GM12878 (cell line): ENCODE data around the gene ARHGEF37. TPM values are rescaled to one million over a fixed set of nuclear protein-coding genes. Genes with fewer than 3 reads are reported as not detected.
A peak's percentile ranks its signal among the peaks of the same experiment; 100 is the strongest.

Source experiments
- ATAC-seq: fragments of 200-7000 bp; cut with Tn5 transposase; 3 replicates; pipeline ENCODE4 v1.9.1; 2020; ENCODE audit warnings: mild to moderate bottlenecking, moderate library complexity
- BruUV-seq: library from RNA; stranded (reverse); fragments of 400-500 nt; replicated peaks from 2 replicates; lab custom pipeline; 2021; lab: Mats Ljungman, UMichigan
- CTCF ChIA-PET: fragments of 300-600 bp; sonication (Branson Sonifier 250); formaldehyde crosslinking; extraction: SDS; loops from one replicate; lab custom pipeline; 2021; ENCODE audit warnings: inconsistent platforms; lab: Yijun Ruan, JAX
- POLR2A ChIA-PET: fragments of 350-600 bp; formaldehyde crosslinking; extraction: SDS; loops from one replicate; lab custom pipeline; 2021; ENCODE audit warnings: inconsistent platforms; lab: Charles Lee
- RAD21 ChIA-PET: fragments of 300-600 bp; sonication (Branson Sonifier 250); formaldehyde crosslinking; loops from one replicate; lab custom pipeline; 2023; ENCODE audit warnings: antibody characterized with exemption; ENCODE audit not compliant: unreplicated experiment; lab: Charles Lee
- SMC1A ChIA-PET: fragments of 300-600 bp; sonication (Branson Sonifier 250); formaldehyde crosslinking; loops from one replicate; lab custom pipeline; 2023; ENCODE audit not compliant: unreplicated experiment, uncharacterized antibody; lab: Charles Lee
- DNase-seq: peaks from one replicate; pipeline ENCODE4 v3.0.0-alpha.2; 2011; ENCODE audit warnings: low read depth, low spot score
- FAIRE-seq: peaks from 3 replicates; lab custom pipeline; 2011; peaks lifted over from hg19 to GRCh38; lab: Jason Lieb, UNC
- H2AFZ ChIP-seq: 2 replicates; pipeline ENCODE4 v1.6.0; 2011; ENCODE audit warnings: low read depth, low read length, control low read depth; ENCODE audit not compliant: control insufficient read depth
- H3K27ac ChIP-seq: 2 replicates; pipeline ENCODE4 v1.5.1; 2011; ENCODE audit warnings: control low read depth; ENCODE audit not compliant: control insufficient read depth, insufficient read depth
- H3K27me3 ChIP-seq, 2 experiments: replicated peaks in 1 of 2; 2 replicates each; pipeline versions ENCODE4 v1.6.0 to v1.6.1; 2011; ENCODE audit warnings: low read length in 1 of 2; ENCODE audit not compliant: control insufficient read depth in 2 of 2, insufficient read depth in 2 of 2
- H3K36me3 ChIP-seq, 2 experiments: 2 replicates each; pipeline ENCODE4 v1.5.1; 2011; ENCODE audit warnings: low read length in 1 of 2; ENCODE audit not compliant: control insufficient read depth in 2 of 2, insufficient read depth in 2 of 2
- H3K4me1 ChIP-seq: 2 replicates; pipeline ENCODE4 v1.6.1; 2011; ENCODE audit warnings: mild to moderate bottlenecking, low read length, moderate library complexity, mixed read lengths; ENCODE audit not compliant: control insufficient read depth, insufficient read depth
- H3K4me2 ChIP-seq: 2 replicates; pipeline ENCODE4 v1.6.0; 2011; ENCODE audit warnings: control low read depth; ENCODE audit not compliant: control insufficient read depth, insufficient read depth
- H3K4me3 ChIP-seq: fragments of 200-600 bp; sonication (generic); 2 replicates; pipeline ENCODE4 v1.5.1; 2016
- H3K79me2 ChIP-seq: 2 replicates; pipeline ENCODE4 v1.6.0; 2011; ENCODE audit warnings: low read length; ENCODE audit not compliant: control insufficient read depth, insufficient read depth
- H3K9ac ChIP-seq: 2 replicates; pipeline ENCODE4 v1.8.0; 2011; ENCODE audit warnings: low read length, control low read depth, mixed read lengths; ENCODE audit not compliant: control insufficient read depth, insufficient read depth
- H3K9me3 ChIP-seq: replicated peaks from 3 replicates; pipeline ENCODE4 v1.5.1; 2011; ENCODE audit warnings: mild to moderate bottlenecking, low read length; ENCODE audit not compliant: control insufficient read depth, insufficient read depth
- H4K20me1 ChIP-seq: 2 replicates; pipeline ENCODE4 v1.6.0; 2011; ENCODE audit not compliant: control insufficient read depth, insufficient read depth
- MTA2 ChIP-seq: fragments of 450-650 bp; IDR thresholded peaks from 2 replicates; pipeline ENCODE4 v1.6.1; 2016; ENCODE audit warnings: low read depth, mild to moderate bottlenecking, moderate library complexity
- POU2F2 ChIP-seq: IDR thresholded peaks from 3 replicates; pipeline ENCODE4 v1.6.1; 2011; ENCODE audit warnings: low read depth, mild to moderate bottlenecking, low read length, borderline replicate concordance
- SUPT20H ChIP-seq: IDR thresholded peaks from 2 replicates; pipeline ENCODE4 v1.6.1; 2011; ENCODE audit warnings: low read depth, mild to moderate bottlenecking, low read length, moderate library complexity, borderline replicate concordance; ENCODE audit not compliant: control insufficient read depth
- WGBS: methylation state at CpG from one replicate; pipeline ENCODE4 v1.1.6; 2016; ENCODE audit warnings: low lambda C conversion rate; ENCODE audit not compliant: insufficient replicate concordance, insufficient coverage; ENCODE audit errors: missing lambda C conversion rate; 5-methylcytosine and 5-hydroxymethylcytosine counted together
- in situ Hi-C: fragments of 300-500 bp; cut with MboI; formaldehyde crosslinking; loops from 9 replicates; pipeline ENCODE4 v1.14.3; 2018; ENCODE audit warnings: mixed read lengths
- intact Hi-C: fragments of 100-400 bp; cut with micrococcal nuclease; formaldehyde crosslinking; loops from one replicate; pipeline ENCODE4 v1.14.2; 2022; ENCODE audit not compliant: unreplicated experiment
- polyA plus RNA-seq, 11 experiments: library from polyadenylated mRNA; depleted of rRNA in 4 of 11; unstranded in 6 of 11; stranded (reverse) in 5 of 11; fragments of >200 nt; fragmentation: Nextera tagmentation in 4 of 11; fragmentation: Illumina TruSeq in 1 of 11; extraction: Ambion mirVana in 4 of 11; extraction: Trizol in 1 of 11; gene quantifications; 1 replicate in 1 of 11; 2 replicates in 10 of 11; pipeline versions ENCODE4 v1.2.1 to v1.2.3, GENCODE V29; 2011 to 2016; ENCODE audit warnings: inconsistent platforms in 2 of 11, missing spikeins in 2 of 11, low read depth in 1 of 11
- total RNA-seq, 4 experiments: library from RNA; depleted of rRNA in 3 of 4; stranded (reverse); fragments of >200 nt in 3 of 4; fragmentation: Illumina TruSeq in 1 of 4; extraction: Trizol in 1 of 4; gene quantifications; 2 replicates each; pipeline versions ENCODE4 v1.2.1 to v1.2.3, GENCODE V29; 2013 to 2021
- TF ChIP-seq, protein P1 (sequence below): fragments of 450-650 bp; IDR thresholded peaks from 2 replicates; pipeline ENCODE4 v1.6.1; 2017; ENCODE audit warnings: mild to moderate bottlenecking, moderate library complexity
- TF ChIP-seq, protein P2 (sequence below): fragments of 450-650 bp; IDR thresholded peaks from 2 replicates; pipeline ENCODE4 v1.6.1; 2017; ENCODE audit warnings: antibody characterized with exemption, mild to moderate bottlenecking, moderate library complexity
- TF ChIP-seq, protein P3 (sequence below): fragments of 450-650 bp; conservative IDR thresholded peaks from 2 replicates; pipeline ENCODE4 v1.6.1; 2017; ENCODE audit warnings: mild to moderate bottlenecking, moderate library complexity

ARHGEF37 gene
- total and polyA plus RNA-seq, 10 of the 15 experiments (the other 5 are each of a cell fraction or from before 2014, with no cell fraction given) = 0.16 to 1.1 (median 0.63) TPM

DNA sequence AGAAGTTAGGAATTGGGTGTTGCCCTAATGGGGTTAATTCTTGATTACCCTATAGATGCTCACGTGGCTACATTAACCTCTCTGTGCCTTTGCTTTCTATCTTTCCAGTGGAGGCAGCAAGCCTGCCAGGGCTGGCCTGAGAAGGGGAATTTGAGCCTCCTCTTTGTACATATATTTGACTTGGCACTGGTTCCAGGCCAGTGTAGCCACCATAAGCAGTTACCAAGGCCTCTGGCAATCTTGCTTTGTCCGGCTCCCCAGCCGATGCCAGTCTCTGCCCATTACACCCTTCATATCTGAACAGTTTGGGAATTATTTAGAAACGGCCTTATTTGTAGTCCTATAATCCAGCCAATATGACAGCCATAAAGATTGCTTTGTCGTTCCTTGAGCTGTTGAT, 90.2 kb downstream of the ARHGEF37 start (continued):
- TF ChIP-seq, protein P1, sequence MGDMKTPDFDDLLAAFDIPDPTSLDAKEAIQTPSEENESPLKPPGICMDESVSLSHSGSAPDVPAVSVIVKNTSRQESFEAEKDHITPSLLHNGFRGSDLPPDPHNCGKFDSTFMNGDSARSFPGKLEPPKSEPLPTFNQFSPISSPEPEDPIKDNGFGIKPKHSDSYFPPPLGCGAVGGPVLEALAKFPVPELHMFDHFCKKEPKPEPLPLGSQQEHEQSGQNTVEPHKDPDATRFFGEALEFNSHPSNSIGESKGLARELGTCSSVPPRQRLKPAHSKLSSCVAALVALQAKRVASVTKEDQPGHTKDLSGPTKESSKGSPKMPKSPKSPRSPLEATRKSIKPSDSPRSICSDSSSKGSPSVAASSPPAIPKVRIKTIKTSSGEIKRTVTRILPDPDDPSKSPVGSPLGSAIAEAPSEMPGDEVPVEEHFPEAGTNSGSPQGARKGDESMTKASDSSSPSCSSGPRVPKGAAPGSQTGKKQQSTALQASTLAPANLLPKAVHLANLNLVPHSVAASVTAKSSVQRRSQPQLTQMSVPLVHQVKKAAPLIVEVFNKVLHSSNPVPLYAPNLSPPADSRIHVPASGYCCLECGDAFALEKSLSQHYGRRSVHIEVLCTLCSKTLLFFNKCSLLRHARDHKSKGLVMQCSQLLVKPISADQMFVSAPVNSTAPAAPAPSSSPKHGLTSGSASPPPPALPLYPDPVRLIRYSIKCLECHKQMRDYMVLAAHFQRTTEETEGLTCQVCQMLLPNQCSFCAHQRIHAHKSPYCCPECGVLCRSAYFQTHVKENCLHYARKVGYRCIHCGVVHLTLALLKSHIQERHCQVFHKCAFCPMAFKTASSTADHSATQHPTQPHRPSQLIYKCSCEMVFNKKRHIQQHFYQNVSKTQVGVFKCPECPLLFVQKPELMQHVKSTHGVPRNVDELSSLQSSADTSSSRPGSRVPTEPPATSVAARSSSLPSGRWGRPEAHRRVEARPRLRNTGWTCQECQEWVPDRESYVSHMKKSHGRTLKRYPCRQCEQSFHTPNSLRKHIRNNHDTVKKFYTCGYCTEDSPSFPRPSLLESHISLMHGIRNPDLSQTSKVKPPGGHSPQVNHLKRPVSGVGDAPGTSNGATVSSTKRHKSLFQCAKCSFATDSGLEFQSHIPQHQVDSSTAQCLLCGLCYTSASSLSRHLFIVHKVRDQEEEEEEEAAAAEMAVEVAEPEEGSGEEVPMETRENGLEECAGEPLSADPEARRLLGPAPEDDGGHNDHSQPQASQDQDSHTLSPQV = no peak

GRCh38 chr5:149672701-149673476, 91.6 kb downstream of the ARHGEF37 start:
- SMC1A ChIA-PET = interaction anchor here (0.6 to 1.5 kb wide), 9 partner anchors 11 to 384 kb away, joined by 3 to 7 read pairs (median 3); no protein-coding TSS in a partner anchor
- ATAC-seq = peak; percentile 66

More at GRCh38 chr5:149672701-149673476, 91.6 kb downstream of the ARHGEF37 start:
- in situ Hi-C loops = no loop called here
- POLR2A ChIA-PET = interaction anchor here (0.6 kb wide), 1 partner anchor 496 kb away, joined by 3 read pairs; no protein-coding TSS in a partner anchor
- RAD21 ChIA-PET = interaction anchor here (0.7 to 1.6 kb wide), 5 partner anchors 9 to 154 kb away, joined by 3 to 6 read pairs (median 5); partner anchors contain the start of gene PPARGC1B
- peaks cover 18% of the 10 kb centered on the region for H3K4me1 ChIP-seq
- TF ChIP-seq, protein P2, sequence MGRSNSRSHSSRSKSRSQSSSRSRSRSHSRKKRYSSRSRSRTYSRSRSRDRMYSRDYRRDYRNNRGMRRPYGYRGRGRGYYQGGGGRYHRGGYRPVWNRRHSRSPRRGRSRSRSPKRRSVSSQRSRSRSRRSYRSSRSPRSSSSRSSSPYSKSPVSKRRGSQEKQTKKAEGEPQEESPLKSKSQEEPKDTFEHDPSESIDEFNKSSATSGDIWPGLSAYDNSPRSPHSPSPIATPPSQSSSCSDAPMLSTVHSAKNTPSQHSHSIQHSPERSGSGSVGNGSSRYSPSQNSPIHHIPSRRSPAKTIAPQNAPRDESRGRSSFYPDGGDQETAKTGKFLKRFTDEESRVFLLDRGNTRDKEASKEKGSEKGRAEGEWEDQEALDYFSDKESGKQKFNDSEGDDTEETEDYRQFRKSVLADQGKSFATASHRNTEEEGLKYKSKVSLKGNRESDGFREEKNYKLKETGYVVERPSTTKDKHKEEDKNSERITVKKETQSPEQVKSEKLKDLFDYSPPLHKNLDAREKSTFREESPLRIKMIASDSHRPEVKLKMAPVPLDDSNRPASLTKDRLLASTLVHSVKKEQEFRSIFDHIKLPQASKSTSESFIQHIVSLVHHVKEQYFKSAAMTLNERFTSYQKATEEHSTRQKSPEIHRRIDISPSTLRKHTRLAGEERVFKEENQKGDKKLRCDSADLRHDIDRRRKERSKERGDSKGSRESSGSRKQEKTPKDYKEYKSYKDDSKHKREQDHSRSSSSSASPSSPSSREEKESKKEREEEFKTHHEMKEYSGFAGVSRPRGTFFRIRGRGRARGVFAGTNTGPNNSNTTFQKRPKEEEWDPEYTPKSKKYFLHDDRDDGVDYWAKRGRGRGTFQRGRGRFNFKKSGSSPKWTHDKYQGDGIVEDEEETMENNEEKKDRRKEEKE = no peak
- peak; percentile 41; the same call in 1 of the 2 replicates for TF ChIP-seq MTA2
- no peak for TF ChIP-seq SUPT20H
- TF ChIP-seq, protein P3, sequence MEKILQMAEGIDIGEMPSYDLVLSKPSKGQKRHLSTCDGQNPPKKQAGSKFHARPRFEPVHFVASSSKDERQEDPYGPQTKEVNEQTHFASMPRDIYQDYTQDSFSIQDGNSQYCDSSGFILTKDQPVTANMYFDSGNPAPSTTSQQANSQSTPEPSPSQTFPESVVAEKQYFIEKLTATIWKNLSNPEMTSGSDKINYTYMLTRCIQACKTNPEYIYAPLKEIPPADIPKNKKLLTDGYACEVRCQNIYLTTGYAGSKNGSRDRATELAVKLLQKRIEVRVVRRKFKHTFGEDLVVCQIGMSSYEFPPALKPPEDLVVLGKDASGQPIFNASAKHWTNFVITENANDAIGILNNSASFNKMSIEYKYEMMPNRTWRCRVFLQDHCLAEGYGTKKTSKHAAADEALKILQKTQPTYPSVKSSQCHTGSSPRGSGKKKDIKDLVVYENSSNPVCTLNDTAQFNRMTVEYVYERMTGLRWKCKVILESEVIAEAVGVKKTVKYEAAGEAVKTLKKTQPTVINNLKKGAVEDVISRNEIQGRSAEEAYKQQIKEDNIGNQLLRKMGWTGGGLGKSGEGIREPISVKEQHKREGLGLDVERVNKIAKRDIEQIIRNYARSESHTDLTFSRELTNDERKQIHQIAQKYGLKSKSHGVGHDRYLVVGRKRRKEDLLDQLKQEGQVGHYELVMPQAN = no peak
- 0 out of 3 replicates have a peak, but pooled peaks have one; percentile 22 for TF ChIP-seq POU2F2
- TF ChIP-seq, all 136 proteins: peak for 2
- no peak overlapping the region for H3K4me3 ChIP-seq
- no peaks in the 10 kb centered on the region for H3K79me2 ChIP-seq
- H3K9ac ChIP-seq = no peak overlapping the region
- no peak for FAIRE-seq
- DNase-seq = no peak
- BruUV-seq = no TSS peak
- H3K4me2 ChIP-seq = no peak overlapping the region
- intact Hi-C loops = no loop called here
- H4K20me1 ChIP-seq = no peaks in the 10 kb centered on the region
- no peak overlapping the region for H2AFZ ChIP-seq
- WGBS = 58% methylated on average over 7 of the region's 7 CpGs
- H3K27me3 ChIP-seq = no peaks in the 10 kb centered on the region
- H3K27ac ChIP-seq = no peak overlapping the region
- H3K36me3 ChIP-seq = no peaks in the 10 kb centered on the region
- CTCF ChIA-PET = interaction anchor here (0.6 to 3.2 kb wide), 6 partner anchors 16 to 180 kb away, joined by 3 to 14 read pairs (median 3); no protein-coding TSS in a partner anchor
- H3K9me3 ChIP-seq = peaks cover 2% of the 10 kb centered on the region; the same call in 2 of the 3 replicates
